ENCODE results near the gene CCDC47.

- TF ChIP-seq CTCF (conservative IDR thresholded peaks at IDR 0.05) (no peak), EZH2 (IDR thresholded peaks at IDR 0.05; ENCODE audit: low read depth) (no peak)
Measured at GRCh38 chr17:63775420-63775819, 2.0 kb upstream of the CCDC47 start.
